Mammary epithelial cell (primary cell): ENCODE measurements around the gene SNX25.

ENCODE experiments used
- CTCF ChIP-seq, 2 donors: IDR thresholded peaks in 1 of 2; conservative IDR thresholded peaks in 1 of 2; 2 replicates each; pipeline ENCODE4 v1.5.1; 2011 to 2012; ENCODE audit warnings: inconsistent platforms in 2 of 2, low read length in 2 of 2, mild to moderate bottlenecking in 2 of 2, control low read depth in 1 of 2, low read depth in 1 of 2; ENCODE audit not compliant: insufficient read depth in 1 of 2; ENCODE audit errors: extremely low read depth in 1 of 2
- EZH2 ChIP-seq: IDR thresholded peaks from 2 replicates; pipeline ENCODE4 v1.6.1; 2012; ENCODE audit warnings: low read length, inconsistent platforms, borderline replicate concordance

GRCh38 chr4:185219551-185220344 lies 10.3 kb downstream of the SNX25 start:
- TF ChIP-seq CTCF (conservative IDR thresholded peaks at IDR 0.05 in 1 of 2, IDR thresholded peaks at IDR 0.05 in 1 of 2; ENCODE audit: extremely low read depth in 1 of 2, insufficient read depth in 1 of 2, low read depth in 1 of 2, low read length in 2 of 2) (no peak), EZH2 (no peak)
